ENCODE results near the gene UCP1. TPM values are rescaled to one million over a fixed set of nuclear protein-coding genes. Genes with fewer than 3 reads are reported as not detected.
"Not testable (repeated sequence)": the region's sequence is repeated elsewhere in the genome, so short reads cannot be mapped to it uniquely, and the experiment has no call there.

UCP1 gene
- total RNA-seq, 4 donors from 2014 or later = not detected

DNA sequence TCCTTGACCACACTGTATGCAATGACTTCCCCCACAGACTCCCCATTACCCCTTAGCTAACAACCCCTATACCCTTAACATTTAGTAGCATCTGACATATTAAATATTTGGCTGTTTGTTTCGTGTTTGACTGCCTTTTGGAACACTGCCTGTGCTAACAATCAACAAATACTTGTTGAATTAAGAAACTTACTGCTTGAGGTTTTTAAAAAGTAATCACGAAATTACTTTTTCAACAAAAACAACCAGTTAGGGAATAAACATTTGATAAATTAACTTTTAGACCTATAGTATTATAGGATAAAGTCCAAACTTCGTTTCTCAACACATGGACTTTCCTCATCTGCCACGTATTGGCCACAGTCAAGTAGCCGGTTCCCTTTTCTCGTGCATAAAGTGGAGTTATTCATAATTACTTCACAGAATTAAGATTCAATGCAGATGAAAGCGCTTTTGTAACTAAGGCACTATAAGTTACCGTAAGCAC is 45.3 kb downstream of the UCP1 start:
- 12 to 14% methylated on average over 6 to 8 of the region's 8 CpGs for WGBS, 2 donors (ENCODE audit: low coverage in 1 of 2)
- no peak for TF ChIP-seq POLR2A (IDR thresholded peaks at IDR 0.05)
- TF ChIP-seq POLR2AphosphoS5 (IDR thresholded peaks at IDR 0.05) = no peak
- no peak for TF ChIP-seq EP300 (IDR thresholded peaks at IDR 0.05; ENCODE audit: low read depth)
- TF ChIP-seq, protein P1, sequence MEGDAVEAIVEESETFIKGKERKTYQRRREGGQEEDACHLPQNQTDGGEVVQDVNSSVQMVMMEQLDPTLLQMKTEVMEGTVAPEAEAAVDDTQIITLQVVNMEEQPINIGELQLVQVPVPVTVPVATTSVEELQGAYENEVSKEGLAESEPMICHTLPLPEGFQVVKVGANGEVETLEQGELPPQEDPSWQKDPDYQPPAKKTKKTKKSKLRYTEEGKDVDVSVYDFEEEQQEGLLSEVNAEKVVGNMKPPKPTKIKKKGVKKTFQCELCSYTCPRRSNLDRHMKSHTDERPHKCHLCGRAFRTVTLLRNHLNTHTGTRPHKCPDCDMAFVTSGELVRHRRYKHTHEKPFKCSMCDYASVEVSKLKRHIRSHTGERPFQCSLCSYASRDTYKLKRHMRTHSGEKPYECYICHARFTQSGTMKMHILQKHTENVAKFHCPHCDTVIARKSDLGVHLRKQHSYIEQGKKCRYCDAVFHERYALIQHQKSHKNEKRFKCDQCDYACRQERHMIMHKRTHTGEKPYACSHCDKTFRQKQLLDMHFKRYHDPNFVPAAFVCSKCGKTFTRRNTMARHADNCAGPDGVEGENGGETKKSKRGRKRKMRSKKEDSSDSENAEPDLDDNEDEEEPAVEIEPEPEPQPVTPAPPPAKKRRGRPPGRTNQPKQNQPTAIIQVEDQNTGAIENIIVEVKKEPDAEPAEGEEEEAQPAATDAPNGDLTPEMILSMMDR (IDR thresholded peaks at IDR 0.05) = no peak
- DNase-seq = no peak
- Histone ChIP-seq H3K27ac (peak overlapping the region; percentile 20 to 94 (median 94)), H3K4me3 (peak overlapping the region; percentile 1 to 97 (median 80)), H3K4me1 (peaks cover 0 to 21% (median 5%) of the 10 kb centered on the region in 4 donors), H3K9me3 (no peaks in the 10 kb centered on the region), H3K36me3 (peaks cover 0 to 9% (median 0%) of the 10 kb centered on the region in 4 donors), H3K27me3 (no peaks in the 10 kb centered on the region)
- intact Hi-C loops (cut with DNase I; ENCODE audit: low total_unique reads) (no loop called here), in situ Hi-C loops (cut with MboI; ENCODE audit: low pct_ligation_motif_present in 1 of 4, low pct_unique_long_range_greater_than_20kb in 1 of 4, low sequenced_read_pairs in 3 of 4) (no loop called here)

DNA sequence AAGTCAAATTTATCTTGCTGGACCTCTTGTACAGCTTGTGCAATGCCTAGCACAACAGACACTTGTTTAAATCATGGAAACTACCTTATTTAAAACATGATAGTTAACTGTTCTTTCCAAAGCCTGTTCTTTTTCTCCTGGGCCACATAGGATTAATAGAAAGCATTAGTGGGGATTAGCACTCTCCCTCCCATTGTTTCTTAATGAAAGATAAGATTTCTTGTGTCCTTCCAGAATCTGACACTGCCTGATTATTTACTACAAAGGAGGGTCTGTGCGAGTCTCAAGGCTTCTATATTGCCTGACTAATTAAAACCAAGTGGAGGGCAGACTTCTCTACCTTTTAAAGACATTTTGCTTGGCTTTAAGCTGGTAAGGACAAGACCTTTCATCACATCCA is 53.3 kb downstream of the UCP1 start:
- no peak for DNase-seq
- Histone ChIP-seq H3K27ac (no peak overlapping the region), H3K36me3 (no peaks in the 10 kb centered on the region), H3K27me3 (no peaks in the 10 kb centered on the region), H3K4me3 (no peak overlapping the region), H3K4me1 (no peaks in the 10 kb centered on the region), H3K9me3 (no peaks in the 10 kb centered on the region)
- intact Hi-C loops (cut with DNase I; ENCODE audit: low total_unique reads) = no loop called here
- TF ChIP-seq EP300 (IDR thresholded peaks at IDR 0.05; ENCODE audit: low read depth) = no peak
- no peak for TF ChIP-seq POLR2A (IDR thresholded peaks at IDR 0.05)
- no peak for TF ChIP-seq POLR2AphosphoS5 (IDR thresholded peaks at IDR 0.05)
- TF ChIP-seq, protein P1 (IDR thresholded peaks at IDR 0.05) = no peak
- 33 to 37% methylated on average over 1 of the region's 1 CpG for WGBS, 2 donors (ENCODE audit: low coverage in 1 of 2)
- in situ Hi-C loops (cut with MboI; ENCODE audit: low pct_ligation_motif_present in 1 of 4, low pct_unique_long_range_greater_than_20kb in 1 of 4, low sequenced_read_pairs in 3 of 4) = no loop called here

GRCh38 chr4:140513765-140514164 is 55.0 kb downstream of the UCP1 start:
- H3K9me3 ChIP-seq; DNase-seq; H3K27ac ChIP-seq; H3K36me3 ChIP-seq; H3K4me3 ChIP-seq; in situ Hi-C loops (cut with MboI; ENCODE audit: low pct_ligation_motif_present in 1 of 4, low pct_unique_long_range_greater_than_20kb in 1 of 4, low sequenced_read_pairs in 3 of 4); H3K4me1 ChIP-seq; H3K27me3 ChIP-seq; intact Hi-C loops (cut with DNase I; ENCODE audit: low total_unique reads): not testable (repeated sequence)
- 83 to 87% methylated on average over 4 to 5 of the region's 5 CpGs for WGBS, 2 donors (ENCODE audit: low coverage in 1 of 2)

Small RNAs within 50 kb of the gene (small RNA-seq; reads per million reads assigned to genes)
- gene AC108019.1 (0 reads per million in 4 donors), gene RN7SL152P (0 reads per million in 4 donors)

Other genes starting within 250 kb of the UCP1 start
- gene SCOC, start 195.3 kb downstream of the UCP1 start, total RNA-seq = 10 to 100 TPM in 3 of 4 donors, 1 to 10 TPM in 1; 7.2 to 43.4 (median 25.7) TPM
- 1 to 10 TPM in 3 of 4 donors, not detected in 1; 1.5 to 2.4 (median 1.5) TPM for gene CLGN, start 141.3 kb downstream of the UCP1 start, total RNA-seq
- not detected for gene MGAT4D, start 70.7 kb downstream of the UCP1 start, total RNA-seq
- gene ELMOD2, start 44.8 kb downstream of the UCP1 start, total RNA-seq = 100 to 1,000 TPM in 1 of 4 donors, 10 to 100 TPM in 2, 1 to 10 TPM in 1; 2.4 to 112 (median 35.4) TPM
- gene TBC1D9, start 187.4 kb upstream of the UCP1 start, total RNA-seq = 10 to 100 TPM in 3 of 4 donors, 1 to 10 TPM in 1; 8.2 to 21.4 (median 16.3) TPM

Measured in transverse colon (tissue), 4 donors.